Natural killer cell (primary cell): Measurements from ENCODE around the gene PEX3. TPM values are rescaled to one million over a fixed set of nuclear protein-coding genes. Genes with fewer than 3 reads are reported as not detected.

Experiments
- ATAC-seq, 3 donors: fragments of 150-1000 bp in 2 of 3; fragments of 200-7000 bp in 1 of 3; cut with Tn5 transposase; 1 replicate in 1 of 3; 2 replicates in 2 of 3; pipeline ENCODE4 v1.10.0; 2021; ENCODE audit warnings: mild to moderate bottlenecking in 2 of 3, moderate library complexity in 2 of 3
- DNase-seq, 2 donors: peaks; one replicate each; pipeline versions ENCODE4 v3.0.0 to v3.0.0-alpha.2; 2013 to 2021; ENCODE audit warnings: mixed read lengths in 1 of 2
- H3K27ac ChIP-seq: one replicate; pipeline ENCODE4 v1.5.1; 2013; ENCODE audit warnings: mild to moderate bottlenecking, low read length
- H3K27me3 ChIP-seq: one replicate; pipeline ENCODE4 v1.6.1; 2013; ENCODE audit warnings: low read length; ENCODE audit not compliant: control insufficient read depth, insufficient read depth
- H3K36me3 ChIP-seq: one replicate; pipeline ENCODE4 v1.6.1; 2013; ENCODE audit warnings: low read length; ENCODE audit not compliant: control insufficient read depth, insufficient read depth
- H3K4me1 ChIP-seq: one replicate; pipeline ENCODE4 v1.6.1; 2013; ENCODE audit warnings: low read length; ENCODE audit not compliant: control insufficient read depth, insufficient read depth
- H3K4me3 ChIP-seq: one replicate; pipeline ENCODE4 v1.5.1; 2013; ENCODE audit warnings: low read length
- H3K9me3 ChIP-seq: one replicate; pipeline ENCODE4 v1.6.1; 2013; ENCODE audit warnings: low read length; ENCODE audit not compliant: control insufficient read depth, insufficient read depth
- H3K27ac Mint-ChIP-seq, 2 donors: one replicate each; pipeline ENCODE4 v1.8.0; 2022; ENCODE audit warnings: mild to moderate bottlenecking in 2 of 2, mixed read lengths in 2 of 2, moderate library complexity in 1 of 2
- H3K27me3 Mint-ChIP-seq, 2 donors: one replicate each; pipeline ENCODE4 v1.8.0; 2022; ENCODE audit warnings: low read depth in 2 of 2, mixed read lengths in 2 of 2
- H3K36me3 Mint-ChIP-seq: one replicate; pipeline ENCODE4 v1.8.0; 2022; ENCODE audit warnings: mixed read lengths
- H3K4me1 Mint-ChIP-seq, 2 donors: one replicate each; pipeline ENCODE4 v1.8.0; 2022; ENCODE audit warnings: mixed read lengths in 2 of 2
- H3K4me3 Mint-ChIP-seq: one replicate; pipeline ENCODE4 v1.8.0; 2022; ENCODE audit warnings: mild to moderate bottlenecking, moderate library complexity, mixed read lengths
- H3K9me3 Mint-ChIP-seq, 2 donors: one replicate each; pipeline ENCODE4 v1.8.0; 2022; ENCODE audit warnings: mixed read lengths in 2 of 2
- CTCF ChIP-seq: fragments of 200-600 bp; IDR thresholded peaks from one replicate; pipeline ENCODE4 v1.8.0; 2022; ENCODE audit warnings: antibody characterized with exemption
- WGBS: methylation state at CpG from one replicate; pipeline ENCODE4 v1.1.7; 2013; ENCODE audit warnings: missing lambda C conversion rate; ENCODE audit not compliant: insufficient coverage; 5-methylcytosine and 5-hydroxymethylcytosine counted together
- intact Hi-C: fragments of 100-400 bp; cut with micrococcal nuclease; formaldehyde crosslinking; loops from one replicate; pipeline ENCODE4 v1.14.2; 2022
- total RNA-seq, 4 donors: library from RNA; stranded (reverse); fragments of 120-200 nt in 1 of 4; gene quantifications; one replicate each; pipeline versions ENCODE4 v1.2.3 to v1.2.4, GENCODE V29; 2013 to 2022

The PEX3 gene
- total RNA-seq, 3 donors from 2014 or later (not counting 1 experiment from before 2014, with no cell fraction given) = 10.2 to 16.0 (median 14.2) TPM

DNA sequence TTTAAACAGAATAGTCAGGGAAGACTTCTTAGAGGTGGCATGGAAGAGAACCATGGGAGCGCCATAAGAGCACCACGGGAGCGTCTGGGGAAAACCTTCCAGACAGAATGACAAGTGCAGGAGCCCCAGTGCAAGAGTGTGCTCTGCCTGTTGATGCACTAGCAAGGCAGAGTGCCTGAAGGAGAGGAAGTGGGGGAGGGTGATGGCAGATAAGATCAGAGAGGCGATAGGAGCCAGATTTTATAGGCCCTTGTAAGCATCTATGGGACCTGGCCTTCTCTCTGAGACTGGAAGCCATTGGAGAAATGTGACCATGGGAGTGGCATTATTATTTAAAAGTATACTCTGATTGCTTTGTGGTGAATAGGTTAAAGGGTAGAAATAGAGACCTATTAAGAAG, 47.8 kb downstream of the PEX3 start:
- Histone ChIP-seq H3K27me3 (no peaks in the 10 kb centered on the region), H3K27ac (no peak overlapping the region), H3K4me1 (peaks cover 3% of the 10 kb centered on the region), H3K4me3 (no peak overlapping the region), H3K9me3 (no peaks in the 10 kb centered on the region), H3K36me3 (peaks cover 19% of the 10 kb centered on the region)
- no peaks in the 10 kb centered on the region for H3K9me3 Mint-ChIP-seq
- peaks cover 13 to 15% of the 10 kb centered on the region in 2 donors for H3K4me1 Mint-ChIP-seq
- peaks cover 24% of the 10 kb centered on the region for H3K36me3 Mint-ChIP-seq
- DNase-seq (peak in 1 of 2 donors; percentile 44), ATAC-seq (no peak)
- no peaks in the 10 kb centered on the region for H3K27me3 Mint-ChIP-seq
- 72% methylated on average over 4 of the region's 4 CpGs for WGBS
- TF ChIP-seq CTCF = no peak
- H3K27ac Mint-ChIP-seq = no peak overlapping the region
- intact Hi-C loops = no loop called here
- no peak overlapping the region for H3K4me3 Mint-ChIP-seq

GRCh38 chr6:143501851-143502250, 51.2 kb downstream of the PEX3 start:
- no peak for ATAC-seq
- H3K4me1 Mint-ChIP-seq = peaks cover 13 to 15% of the 10 kb centered on the region in 2 donors

GRCh38 chr6:143504369-143504768, 53.8 kb downstream of the PEX3 start:
- ATAC-seq (no peak), DNase-seq (no peak)
- intact Hi-C loops = no loop called here
- Histone ChIP-seq H3K4me3 (no peak overlapping the region), H3K9me3 (no peaks in the 10 kb centered on the region), H3K4me1 (no peaks in the 10 kb centered on the region), H3K27me3 (no peaks in the 10 kb centered on the region), H3K27ac (no peak overlapping the region), H3K36me3 (peaks cover 26% of the 10 kb centered on the region)
- Mint-ChIP-seq H3K4me3 (no peak overlapping the region), H3K4me1 (peaks cover 6% of the 10 kb centered on the region in 2 donors), H3K27ac (no peak overlapping the region), H3K27me3 (no peaks in the 10 kb centered on the region), H3K9me3 (no peaks in the 10 kb centered on the region), H3K36me3 (peaks cover 18% of the 10 kb centered on the region)
- 100% methylated on average over 1 of the region's 1 CpG for WGBS
- no peak for TF ChIP-seq CTCF

More at GRCh38 chr6:143501851-143502250, 51.2 kb downstream of the PEX3 start:
- no peak overlapping the region for H3K27ac Mint-ChIP-seq
- Histone ChIP-seq H3K9me3 (no peaks in the 10 kb centered on the region), H3K27ac (no peak overlapping the region), H3K4me3 (no peak overlapping the region), H3K27me3 (no peaks in the 10 kb centered on the region), H3K4me1 (peaks cover 3% of the 10 kb centered on the region), H3K36me3 (peaks cover 28% of the 10 kb centered on the region)
- WGBS = 100% methylated on average over 2 of the region's 2 CpGs
- intact Hi-C loops = no loop called here
- peaks cover 23% of the 10 kb centered on the region for H3K36me3 Mint-ChIP-seq
- no peak overlapping the region for H3K4me3 Mint-ChIP-seq
- no peak for DNase-seq
- H3K9me3 Mint-ChIP-seq = no peaks in the 10 kb centered on the region
- H3K27me3 Mint-ChIP-seq = no peaks in the 10 kb centered on the region
- TF ChIP-seq CTCF = no peak

DNA sequence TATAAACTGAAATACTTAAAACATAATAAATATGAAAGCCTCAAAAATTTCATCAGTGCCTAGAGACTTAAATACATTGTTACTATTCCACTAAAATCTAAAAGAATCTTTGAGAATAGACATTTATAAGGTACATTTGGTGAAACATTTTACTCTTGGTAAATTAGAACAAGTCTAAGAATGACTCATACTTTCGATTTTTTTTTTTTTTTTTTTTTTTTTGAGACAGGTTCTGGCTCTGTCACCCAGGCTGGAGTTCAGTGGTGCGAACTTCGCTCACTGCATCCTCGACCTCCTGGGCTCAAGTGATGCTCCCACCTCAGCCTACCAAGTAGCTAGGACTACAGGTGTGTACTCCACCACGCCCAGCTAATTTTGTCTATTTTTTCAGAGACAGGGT, 54.5 kb downstream of the PEX3 start:
- WGBS = 84% methylated on average over 5 of the region's 5 CpGs
- Histone ChIP-seq H3K4me3 (no peak overlapping the region), H3K36me3 (peaks cover 20% of the 10 kb centered on the region), H3K9me3 (no peaks in the 10 kb centered on the region), H3K4me1 (peaks cover under 1% of the 10 kb centered on the region), H3K27ac (no peak overlapping the region), H3K27me3 (no peaks in the 10 kb centered on the region)
- no peak for ATAC-seq
- TF ChIP-seq CTCF = no peak
- Mint-ChIP-seq H3K4me3 (no peak overlapping the region), H3K27ac (no peak overlapping the region), H3K27me3 (no peaks in the 10 kb centered on the region), H3K36me3 (peaks cover 18% of the 10 kb centered on the region), H3K4me1 (peaks cover 7 to 12% of the 10 kb centered on the region in 2 donors), H3K9me3 (no peaks in the 10 kb centered on the region)
- no peak for DNase-seq
- intact Hi-C loops = no loop called here
